ENCODE data around the gene ADAMTSL1. TPM values are rescaled to one million over a fixed set of nuclear protein-coding genes. Genes with fewer than 3 reads are reported as not detected.

Gene ADAMTSL1
- total RNA-seq, 4 donors from 2014 or later = 0.32 to 2.3 (median 1.3) TPM

GRCh38 chr9:18920141-18921084, 446.5 kb downstream of the ADAMTSL1 start:
- H3K36me3 ChIP-seq = no peaks in the 10 kb centered on the region
- DNase-seq (ENCODE audit: low spot score in 2 of 2) = no peak
- H3K27ac ChIP-seq = no peak overlapping the region
- H3K9me3 ChIP-seq = no peaks in the 10 kb centered on the region
- H3K4me1 ChIP-seq = peaks cover 11% of the 10 kb centered on the region
- TF ChIP-seq EP300 (IDR thresholded peaks at IDR 0.05) (no peak), CTCF (IDR thresholded peaks at IDR 0.05) (no peak), POLR2AphosphoS5 (IDR thresholded peaks at IDR 0.05) (no peak)
- no peaks in the 10 kb centered on the region for H3K27me3 ChIP-seq
- no peak overlapping the region for H3K4me3 ChIP-seq
- 37% methylated on average over 4 of the region's 4 CpGs for WGBS

- TF ChIP-seq EP300 (IDR thresholded peaks at IDR 0.05) (no peak), POLR2A (IDR thresholded peaks at IDR 0.05) (no peak), CTCF (IDR thresholded peaks at IDR 0.05) (no peak), POLR2AphosphoS5 (IDR thresholded peaks at IDR 0.05) (no peak)
- H3K4me3 ChIP-seq = no peak overlapping the region
- no peak for DNase-seq (ENCODE audit: low spot score in 2 of 2)
- H3K27ac ChIP-seq = no peak overlapping the region
- H3K9me3 ChIP-seq = no peaks in the 10 kb centered on the region
- no peaks in the 10 kb centered on the region for H3K36me3 ChIP-seq
- peaks cover 11% of the 10 kb centered on the region for H3K4me1 ChIP-seq
- H3K27me3 ChIP-seq = no peaks in the 10 kb centered on the region
- 67% methylated on average over 7 of the region's 7 CpGs for WGBS
These were observed 447.6 kb downstream of the ADAMTSL1 start for GRCh38 chr9:18921366-18922075.

- DNase-seq (ENCODE audit: low spot score in 2 of 2) = no peak
- WGBS = 63% methylated on average over 8 of the region's 8 CpGs
- Histone ChIP-seq H3K27me3 (no peaks in the 10 kb centered on the region), H3K9me3 (no peaks in the 10 kb centered on the region), H3K36me3 (no peaks in the 10 kb centered on the region), H3K27ac (no peak overlapping the region), H3K4me3 (no peak overlapping the region), H3K4me1 (peaks cover 11% of the 10 kb centered on the region)
- TF ChIP-seq POLR2AphosphoS5 (IDR thresholded peaks at IDR 0.05) (no peak), CTCF (IDR thresholded peaks at IDR 0.05) (no peak), POLR2A (IDR thresholded peaks at IDR 0.05) (no peak), EP300 (IDR thresholded peaks at IDR 0.05) (no peak)
These were observed 448.4 kb downstream of the ADAMTSL1 start for GRCh38 chr9:18922161-18922885.

DNA sequence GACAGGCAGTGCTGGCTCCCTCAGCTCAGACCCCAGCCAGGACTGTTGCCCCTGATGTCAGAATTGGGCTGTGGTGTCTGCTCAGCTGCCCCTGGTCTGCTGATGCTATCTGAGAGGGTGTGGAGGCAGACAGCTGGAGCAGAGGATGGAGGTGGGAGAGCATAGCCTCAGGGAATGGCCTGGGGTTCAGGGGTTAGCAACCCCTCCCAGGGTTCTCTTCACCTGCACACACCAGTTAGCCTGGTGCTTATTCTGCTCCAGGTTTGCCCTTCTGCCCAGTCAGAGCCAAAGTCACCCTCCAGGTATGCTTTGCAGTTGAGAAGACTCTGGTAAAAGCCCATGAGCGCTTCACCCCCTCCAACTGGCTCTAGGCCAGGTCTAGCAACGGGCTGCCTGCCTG, 449.2 kb downstream of the ADAMTSL1 start:
- Histone ChIP-seq H3K4me1 (peaks cover 11% of the 10 kb centered on the region), H3K36me3 (no peaks in the 10 kb centered on the region), H3K27me3 (no peaks in the 10 kb centered on the region), H3K9me3 (no peaks in the 10 kb centered on the region), H3K27ac (no peak overlapping the region), H3K4me3 (no peak overlapping the region)
- TF ChIP-seq CTCF (IDR thresholded peaks at IDR 0.05) (no peak), POLR2A (IDR thresholded peaks at IDR 0.05) (no peak), POLR2AphosphoS5 (IDR thresholded peaks at IDR 0.05) (no peak), EP300 (IDR thresholded peaks at IDR 0.05) (no peak)
- 48% methylated on average over 2 of the region's 2 CpGs for WGBS
- no peak for DNase-seq (ENCODE audit: low spot score in 2 of 2)

Data from suprapubic skin (tissue), 4 donors.